Testis (tissue), 3 donors: ENCODE measurements around the gene CRIP3. TPM values are rescaled to one million over a fixed set of nuclear protein-coding genes. Genes with fewer than 3 reads are reported as not detected.

ENCODE experiments used
- DNase-seq: peaks from one replicate; pipeline ENCODE4 v3.0.0-alpha.2; 2019
- H3K27ac ChIP-seq, 2 donors: fragments of 200-600 bp; sonication (generic); one replicate each; pipeline ENCODE4 v1.5.1; 2019
- H3K27me3 ChIP-seq: fragments of 200-600 bp; sonication (generic); one replicate; pipeline ENCODE4 v1.5.1; 2019
- H3K36me3 ChIP-seq: fragments of 200-600 bp; sonication (generic); one replicate; pipeline ENCODE4 v1.5.1; 2017; ENCODE audit warnings: low read depth; ENCODE audit errors: missing control alignments
- H3K4me1 ChIP-seq: fragments of 200-600 bp; sonication (generic); one replicate; pipeline ENCODE4 v1.5.1; 2019
- H3K4me3 ChIP-seq, 2 donors: fragments of 200-600 bp; sonication (generic); one replicate each; pipeline ENCODE4 v1.5.1; 2017 to 2019
- H3K9me3 ChIP-seq: fragments of 200-600 bp; sonication (generic); one replicate; pipeline ENCODE4 v1.5.1; 2017
- CTCF ChIP-seq, 3 experiments: fragments of 450-650 bp in 2 of 3; fragments of 200-600 bp in 1 of 3; sonication (generic) in 1 of 3; IDR thresholded peaks; one replicate each; pipeline ENCODE4 v1.5.1; 2016 to 2019; ENCODE audit warnings: antibody characterized with exemption in 3 of 3, mild to moderate bottlenecking in 2 of 3, moderate library complexity in 1 of 3
- POLR2A ChIP-seq: fragments of 450-650 bp; IDR thresholded peaks from one replicate; pipeline ENCODE4 v1.6.1; 2017; ENCODE audit warnings: antibody characterized with exemption, mild to moderate bottlenecking, moderate library complexity
- WGBS, 2 donors: methylation state at CpG; one replicate each; pipeline ENCODE4 v1.1.5; 2018; 5-methylcytosine and 5-hydroxymethylcytosine counted together
- intact Hi-C: fragments of 100-400 bp; cut with DNase I; formaldehyde crosslinking; loops from one replicate; pipeline ENCODE4 v1.15.1; 2023; ENCODE audit warnings: low total_unique reads
- polyA plus RNA-seq: library from polyadenylated mRNA; stranded (reverse); fragments of 350-450 nt; fragmentation: Illumina TruSeq; extraction: RNeasy Lipid Tissue Mini Kit (QIAGEN cat#74804); gene quantifications from one replicate; pipeline ENCODE4 v1.2.3, GENCODE V29; 2014; ENCODE audit warnings: low read depth, low replicate concordance; ENCODE audit not compliant: insufficient read depth
- total RNA-seq, 2 donors: library from RNA; depleted of rRNA; stranded (reverse); fragments of >200 nt; gene quantifications; one replicate each; pipeline ENCODE4 v1.2.3, GENCODE V29; 2016

Gene CRIP3
- total and polyA plus RNA-seq, 3 donors from 2014 or later, result 13.4 to 34.3 (median 33.4) TPM

DNA sequence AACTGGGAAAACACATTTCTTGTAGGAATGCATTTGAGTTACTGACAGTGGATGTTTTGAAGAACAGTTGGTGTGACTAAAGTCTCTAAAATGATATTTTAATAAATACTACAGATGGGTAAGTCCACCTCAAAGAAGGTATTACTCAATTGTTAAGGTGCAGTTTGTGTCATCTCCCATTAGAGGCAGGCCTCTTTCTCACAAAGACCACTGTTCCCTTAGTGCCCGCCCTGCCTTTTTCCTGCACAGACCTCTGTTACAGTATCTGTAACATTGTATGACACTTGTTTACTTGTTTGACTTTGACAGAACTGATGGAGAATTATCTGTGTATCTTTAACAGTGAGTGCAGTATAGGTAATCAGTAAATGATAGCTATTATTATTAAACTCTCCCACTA, 5.2 kb upstream of the CRIP3 start:
- H3K9me3 ChIP-seq, result no peaks in the 10 kb centered on the region
- H3K4me3 ChIP-seq, result no peak overlapping the region
- no peaks in the 10 kb centered on the region for H3K27me3 ChIP-seq
- TF ChIP-seq CTCF (IDR thresholded peaks at IDR 0.05) (no peak), POLR2A (no peak)
- peaks cover 2% of the 10 kb centered on the region for H3K4me1 ChIP-seq
- H3K27ac ChIP-seq, result no peak overlapping the region
- 46 to 73% methylated on average over 1 of the region's 1 CpG for WGBS, 2 donors
- no peak for DNase-seq
- intact Hi-C loops, result no loop called here
- H3K36me3 ChIP-seq, result no peaks in the 10 kb centered on the region

- 75 to 81% methylated on average over 3 of the region's 3 CpGs for WGBS, 2 donors
- intact Hi-C loops, result no loop called here
- H3K27ac ChIP-seq, result no peak overlapping the region
Measured at GRCh38 chr6:43311666-43312065, 3.0 kb upstream of the CRIP3 start.

DNA sequence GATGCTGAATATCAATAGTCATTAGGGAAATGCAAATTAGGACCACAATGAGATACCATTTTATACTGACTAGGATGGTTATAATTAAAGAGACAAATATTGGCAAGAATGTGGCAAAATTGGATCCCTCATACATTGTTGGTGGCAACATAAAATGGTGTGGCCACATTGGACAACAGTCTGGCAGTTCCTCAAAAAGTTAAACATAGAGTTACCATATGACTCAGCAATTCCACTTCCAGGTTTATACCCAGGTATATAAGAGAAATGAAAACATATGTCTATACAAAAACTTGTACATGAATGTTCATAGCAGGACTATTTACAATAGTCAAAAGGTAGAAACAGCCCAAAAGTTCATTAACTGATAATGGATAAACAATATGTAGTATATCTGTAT, 2.0 kb upstream of the CRIP3 start:
- peaks cover 13% of the 10 kb centered on the region for H3K4me1 ChIP-seq
- TF ChIP-seq CTCF (IDR thresholded peaks at IDR 0.05), result no peak
- no peak for TF ChIP-seq POLR2A

More at GRCh38 chr6:43311666-43312065, 3.0 kb upstream of the CRIP3 start:
- TF ChIP-seq CTCF (IDR thresholded peaks at IDR 0.05) (no peak), POLR2A (no peak)
- DNase-seq, result no peak
- Histone ChIP-seq H3K4me3 (no peak overlapping the region), H3K27me3 (no peaks in the 10 kb centered on the region), H3K9me3 (no peaks in the 10 kb centered on the region), H3K36me3 (no peaks in the 10 kb centered on the region), H3K4me1 (peaks cover 13% of the 10 kb centered on the region)

GRCh38 chr6:43310134-43310533, 1.5 kb upstream of the CRIP3 start:
- Histone ChIP-seq H3K4me1 (peaks cover 13% of the 10 kb centered on the region), H3K27ac (no peak overlapping the region), H3K4me3 (no peak overlapping the region), H3K9me3 (no peaks in the 10 kb centered on the region), H3K36me3 (no peaks in the 10 kb centered on the region), H3K27me3 (no peaks in the 10 kb centered on the region)
- TF ChIP-seq CTCF (IDR thresholded peaks at IDR 0.05) (no peak), POLR2A (no peak)
- no peak for DNase-seq
- intact Hi-C loops, result no loop called here
- WGBS, 2 donors, result 89 to 91% methylated on average over 2 of the region's 2 CpGs

More for the DNA sequence above, 2.0 kb upstream of the CRIP3 start:
- H3K36me3 ChIP-seq, result no peaks in the 10 kb centered on the region
- intact Hi-C loops, result no loop called here
- H3K27ac ChIP-seq, result no peak overlapping the region
- no peaks in the 10 kb centered on the region for H3K27me3 ChIP-seq
- no peak overlapping the region for H3K4me3 ChIP-seq
- no peaks in the 10 kb centered on the region for H3K9me3 ChIP-seq
- DNase-seq, result no peak

GRCh38 chr6:43308990-43309477, 408 bp upstream of the CRIP3 start:
- Histone ChIP-seq H3K36me3 (no peaks in the 10 kb centered on the region), H3K27ac (no peak overlapping the region), H3K9me3 (no peaks in the 10 kb centered on the region), H3K4me1 (peaks cover 13% of the 10 kb centered on the region), H3K27me3 (no peaks in the 10 kb centered on the region), H3K4me3 (peak overlapping the region; percentile 4 to 53)
- TF ChIP-seq POLR2A (no peak), CTCF (IDR thresholded peaks at IDR 0.05) (no peak)
- intact Hi-C loops, result no loop called here
- 29 to 32% methylated on average over 9 of the region's 9 CpGs for WGBS, 2 donors
- no peak for DNase-seq
